ENCODE data around the gene UBE3A. TPM values are rescaled to one million over a fixed set of nuclear protein-coding genes. Genes with fewer than 3 reads are reported as not detected.

UBE3A gene
- total and polyA plus RNA-seq, 9 of the 15 experiments (the other 6 are each of a cell fraction or from before 2014, with no cell fraction given): 29.3 to 103 (median 60.2) TPM

- peaks cover 41% of the 10 kb centered on the region; the same call in 2 of the 3 replicates for H3K36me3 ChIP-seq (ENCODE audit: control insufficient read depth, insufficient read depth, low read length)
- no peaks in the 10 kb centered on the region for H3K9me1 ChIP-seq (ENCODE audit: control insufficient read depth, insufficient read depth, low read length)
- intact Hi-C loops (cut with micrococcal nuclease): no loop called here
- H3K9ac ChIP-seq (ENCODE audit: insufficient read depth in 1 of 2, low read depth in 2 of 2, low read length in 2 of 2): no peak overlapping the region
- no peak for ATAC-seq
- H3K9me3 ChIP-seq (replicated peaks; ENCODE audit: control insufficient read depth, insufficient read depth, low read depth, low read length): no peaks in the 10 kb centered on the region
- no peak for FAIRE-seq
- DNase-seq (ENCODE audit: extremely low read depth in 1 of 4, low spot score in 3 of 4): no peak
- H2AFZ ChIP-seq (ENCODE audit: low read depth, low read length): no peak overlapping the region
- H3K4me2 ChIP-seq (ENCODE audit: insufficient read depth, low read length): no peak overlapping the region
- BruUV-seq (replicated peaks): no TSS peak
- peaks cover 94% of the 10 kb centered on the region for H3K79me2 ChIP-seq (ENCODE audit: control insufficient read depth, insufficient read depth, low read length)
- POLR2A ChIA-PET: no interaction called here
- H3K27ac ChIP-seq (ENCODE audit: extremely low read depth, low read depth, low read length): peak overlapping the region; percentile 3; the same call in 1 of the 3 replicates
- CTCF ChIA-PET (ENCODE audit: low intra/inter-chr PET ratio): no interaction called here
- H3K4me1 ChIP-seq (replicated peaks in 1 of 2; ENCODE audit: control insufficient read depth in 2 of 2, insufficient read depth in 2 of 2, low read length in 2 of 2): no peaks in the 10 kb centered on the region; a peak in 1 of 5 replicates
- 83% methylated on average over 2 of the region's 2 CpGs for WGBS (ENCODE audit: insufficient coverage, low coverage, missing lambda C conversion rate)
- H4K20me1 ChIP-seq (replicated peaks; ENCODE audit: control insufficient read depth, insufficient read depth, low read length): peaks cover 9% of the 10 kb centered on the region; the same call in 1 of the 2 replicates
- H3K27me3 ChIP-seq (ENCODE audit: control insufficient read depth in 2 of 2, insufficient read depth in 2 of 2, low read length in 2 of 2): no peaks in the 10 kb centered on the region
- in situ Hi-C loops (cut with MboI): no loop called here
- no peak overlapping the region for H3K4me3 ChIP-seq
- TF ChIP-seq POLR3G (IDR thresholded peaks at IDR 0.05; ENCODE audit: extremely low read depth, insufficient read length, insufficient replicate concordance) (no peak), ZNF3 (CRISPR knock-in tag; IDR thresholded peaks at IDR 0.05) (no peak), KDM1A (IDR thresholded peaks at IDR 0.05) (no peak), ZFX (CRISPR knock-in tag; IDR thresholded peaks at IDR 0.05) (no peak), SIRT6 (IDR thresholded peaks at IDR 0.05; ENCODE audit: low read depth, low read length) (no peak), RERE (CRISPR knock-in tag; IDR thresholded peaks at IDR 0.05; ENCODE audit: borderline replicate concordance) (no peak), HBP1 (CRISPR knock-in tag; IDR thresholded peaks at IDR 0.05) (no peak), EZH2 (IDR thresholded peaks at IDR 0.05; ENCODE audit: borderline replicate concordance, low read depth, low read length) (no peak), ZNF780A (CRISPR knock-in tag; IDR thresholded peaks at IDR 0.05) (no peak), TFAM (CRISPR knock-in tag; conservative IDR thresholded peaks at IDR 0.05) (no peak), HDAC8 (tag; IDR thresholded peaks at IDR 0.05) (no peak), ZNF140 (CRISPR knock-in tag; IDR thresholded peaks at IDR 0.05) (no peak), HSF4 (CRISPR knock-in tag; IDR thresholded peaks at IDR 0.05; ENCODE audit: borderline replicate concordance) (no peak), POLR2AphosphoS5 (IDR thresholded peaks at IDR 0.05; ENCODE audit: control insufficient read depth, insufficient read depth, low read depth, low read length) (no peak)
Measured at GRCh38 chr15:25408929-25409328, 29.9 kb downstream of the UBE3A start.
